Thyroid gland (tissue), 4 donors: Measurements from ENCODE around the gene SLX9.

Experiments
- CTCF ChIP-seq, 6 experiments: fragments of 200-600 bp in 3 of 6; fragments of 450-650 bp in 3 of 6; sonication (generic) in 3 of 6; IDR thresholded peaks; one replicate each; pipeline ENCODE4 v1.5.1; 2016 to 2019; ENCODE audit warnings: antibody characterized with exemption in 6 of 6, mild to moderate bottlenecking in 2 of 6, inconsistent platforms in 1 of 6, moderate library complexity in 1 of 6
- POLR2A ChIP-seq, 2 donors: fragments of 450-650 bp; IDR thresholded peaks; one replicate each; pipeline ENCODE4 v1.6.1; 2017; ENCODE audit warnings: antibody characterized with exemption in 2 of 2, mild to moderate bottlenecking in 2 of 2, moderate library complexity in 1 of 2

- TF ChIP-seq CTCF (IDR thresholded peaks at IDR 0.05) (no peak), POLR2A (IDR thresholded peaks at IDR 0.05) (no peak)
Observed at GRCh38 chr21:44994695-44995342, 55.0 kb downstream of the SLX9 start.
